Liver (tissue), 9 donors: ENCODE data around the gene MAPKAPK2. TPM values are rescaled to one million over a fixed set of nuclear protein-coding genes. Genes with fewer than 3 reads are reported as not detected.
"Not testable (repeated sequence)": the region's sequence is repeated elsewhere in the genome, so short reads cannot be mapped to it uniquely, and the experiment has no call there.

ENCODE experiments used
- DNase-seq: peaks from one replicate; pipeline ENCODE4 v3.0.0-alpha.2; 2017; ENCODE audit warnings: low spot score
- H3K27ac ChIP-seq, 2 donors: one replicate each; pipeline ENCODE4 v1.7.0; 2013; ENCODE audit warnings: inconsistent platforms in 2 of 2, low read length in 2 of 2, control low read depth in 1 of 2, low read depth in 1 of 2, mild to moderate bottlenecking in 1 of 2
- H3K27me3 ChIP-seq, 4 donors: one replicate each; pipeline versions ENCODE4 v1.6.1 to v1.7.0; 2013; ENCODE audit warnings: low read length in 3 of 4, inconsistent platforms in 1 of 4, mild to moderate bottlenecking in 1 of 4, moderate library complexity in 1 of 4; ENCODE audit not compliant: control insufficient read depth in 4 of 4, insufficient read depth in 4 of 4
- H3K36me3 ChIP-seq, 4 donors: one replicate each; pipeline versions ENCODE4 v1.6.1 to v1.7.0; 2013; ENCODE audit warnings: low read length in 3 of 4, mild to moderate bottlenecking in 3 of 4, low read depth in 1 of 4, moderate library complexity in 1 of 4; ENCODE audit not compliant: control insufficient read depth in 4 of 4, insufficient read depth in 3 of 4
- H3K4me1 ChIP-seq, 4 donors: one replicate each; pipeline versions ENCODE4 v1.6.1 to v1.7.0; 2013; ENCODE audit warnings: low read length in 3 of 4, mild to moderate bottlenecking in 3 of 4, moderate library complexity in 1 of 4; ENCODE audit not compliant: control insufficient read depth in 4 of 4, insufficient read depth in 4 of 4
- H3K4me3 ChIP-seq, 3 donors: one replicate each; pipeline versions ENCODE4 v1.6.1 to v1.7.0; 2013; ENCODE audit warnings: low read length in 3 of 3, control low read depth in 1 of 3, low read depth in 1 of 3, mild to moderate bottlenecking in 1 of 3
- H3K9ac ChIP-seq, 2 donors: one replicate each; pipeline ENCODE4 v1.7.0; 2013; ENCODE audit warnings: low read length in 2 of 2, mild to moderate bottlenecking in 2 of 2, moderate library complexity in 2 of 2, control low read depth in 1 of 2, low read depth in 1 of 2
- H3K9me3 ChIP-seq, 4 donors: one replicate each; pipeline versions ENCODE4 v1.6.1 to v1.7.0; 2013; ENCODE audit warnings: low read length in 3 of 4; ENCODE audit not compliant: control insufficient read depth in 4 of 4
- EGR1 ChIP-seq, 2 donors: IDR thresholded peaks; 2 replicates each; pipeline ENCODE4 v1.6.1; 2016 to 2018; ENCODE audit warnings: antibody characterized with exemption in 2 of 2, low read depth in 2 of 2
- FOXA2 ChIP-seq: IDR thresholded peaks from 2 replicates; pipeline ENCODE4 v1.6.1; 2016; ENCODE audit warnings: antibody characterized with exemption
- GABPA ChIP-seq, 2 donors: IDR thresholded peaks in 1 of 2; conservative IDR thresholded peaks in 1 of 2; 2 replicates each; pipeline ENCODE4 v1.6.1; 2016; ENCODE audit warnings: antibody characterized with exemption in 2 of 2, mild to moderate bottlenecking in 1 of 2, moderate library complexity in 1 of 2
- HNF4A ChIP-seq, 2 donors: conservative IDR thresholded peaks; 2 replicates each; pipeline ENCODE4 v1.6.1; 2016; ENCODE audit warnings: antibody characterized with exemption in 2 of 2, mild to moderate bottlenecking in 2 of 2
- HNF4G ChIP-seq: IDR thresholded peaks from 2 replicates; pipeline ENCODE4 v1.6.1; 2016; ENCODE audit warnings: antibody characterized with exemption
- NR2F2 ChIP-seq: IDR thresholded peaks from 2 replicates; pipeline ENCODE4 v1.6.1; 2016; ENCODE audit warnings: antibody characterized with exemption
- RAD21 ChIP-seq, 2 donors: IDR thresholded peaks; 2 replicates each; pipeline ENCODE4 v1.6.1; 2016; ENCODE audit warnings: antibody characterized with exemption in 2 of 2, mild to moderate bottlenecking in 2 of 2
- REST ChIP-seq: IDR thresholded peaks from 2 replicates; pipeline ENCODE4 v1.6.1; 2016; ENCODE audit warnings: antibody characterized with exemption, mild to moderate bottlenecking
- RXRA ChIP-seq, 2 donors: IDR thresholded peaks; 2 replicates each; pipeline ENCODE4 v1.6.1; 2017 to 2018; ENCODE audit warnings: antibody characterized with exemption in 2 of 2, mild to moderate bottlenecking in 1 of 2
- SP1 ChIP-seq: IDR thresholded peaks from 2 replicates; pipeline ENCODE4 v1.6.1; 2018; ENCODE audit warnings: antibody characterized with exemption, mild to moderate bottlenecking
- YY1 ChIP-seq: IDR thresholded peaks from 2 replicates; pipeline ENCODE4 v1.6.1; 2016; ENCODE audit warnings: antibody characterized with exemption, mild to moderate bottlenecking
- ZBTB33 ChIP-seq: IDR thresholded peaks from 2 replicates; pipeline ENCODE4 v1.6.1; 2016; ENCODE audit warnings: antibody characterized with exemption
- WGBS: extraction: QIAGEN DNeasy Blood & Tissue Kit; methylation state at CpG from one replicate; pipeline ENCODE4 v1.1.7; 2013; 5-methylcytosine and 5-hydroxymethylcytosine counted together
- polyA plus RNA-seq, 2 donors: library from polyadenylated mRNA; stranded (reverse) in 1 of 2; unstranded in 1 of 2; fragments of 200-250 nt in 1 of 2; fragments of >200 nt in 1 of 2; fragmentation: Nextera tagmentation in 1 of 2; extraction: Ambion mirVana in 1 of 2; gene quantifications; one replicate each; pipeline versions ENCODE4 v1.2.1 to v1.2.3, GENCODE V29; 2013 to 2015
- total RNA-seq, 2 donors: library from RNA; depleted of rRNA; stranded (reverse); fragments of >200 nt; gene quantifications; one replicate each; pipeline ENCODE4 v1.2.3, GENCODE V29; 2014
- TF ChIP-seq, protein P1 (sequence below): fragments of 150-350 bp; IDR thresholded peaks from 2 replicates; pipeline ENCODE4 v1.5.1; 2017; ENCODE audit warnings: improper control_type of control experiment, low read depth, low read length; ENCODE audit not compliant: missing input control
- TF ChIP-seq, protein P2 (sequence below): IDR thresholded peaks from 2 replicates; pipeline ENCODE4 v1.6.1; 2016; ENCODE audit warnings: antibody characterized with exemption
- TF ChIP-seq, protein P3 (sequence below): IDR thresholded peaks from 2 replicates; pipeline ENCODE4 v1.6.1; 2016; ENCODE audit warnings: antibody characterized with exemption
- donor health status: healthy.
- donor health status: healthy.
- donor health status: healthy.
- donor health status: healthy.
- donor health status: healthy.

Gene MAPKAPK2
- total and polyA plus RNA-seq, 4 donors: 7.5 to 24.5 (median 14.7) TPM

- peaks cover 0 to 1% (median 0%) of the 10 kb centered on the region in 4 donors for H3K4me1 ChIP-seq
- peaks cover 0 to 2% (median 0%) of the 10 kb centered on the region in 4 donors for H3K27me3 ChIP-seq
- H3K4me3 ChIP-seq: no peak overlapping the region
- H3K36me3 ChIP-seq: no peaks in the 10 kb centered on the region
- DNase-seq: no peak
- no peak overlapping the region for H3K27ac ChIP-seq
- peaks cover 0 to 2% (median 0%) of the 10 kb centered on the region in 4 donors for H3K9me3 ChIP-seq
- no peak overlapping the region for H3K9ac ChIP-seq
- TF ChIP-seq YY1 (no peak), RXRA (IDR thresholded peaks at IDR 0.05) (no peak), HNF4G (no peak), HNF4A (conservative IDR thresholded peaks at IDR 0.05) (no peak), NR2F2 (no peak), REST (no peak), GABPA (IDR thresholded peaks at IDR 0.05 in 1 of 2, conservative IDR thresholded peaks at IDR 0.05 in 1 of 2) (no peak), FOXA2 (no peak), ZBTB33 (no peak), RAD21 (IDR thresholded peaks at IDR 0.05) (no peak), EGR1 (IDR thresholded peaks at IDR 0.05; ENCODE audit: low read depth in 2 of 2) (no peak), SP1 (no peak)
- TF ChIP-seq, protein P1, sequence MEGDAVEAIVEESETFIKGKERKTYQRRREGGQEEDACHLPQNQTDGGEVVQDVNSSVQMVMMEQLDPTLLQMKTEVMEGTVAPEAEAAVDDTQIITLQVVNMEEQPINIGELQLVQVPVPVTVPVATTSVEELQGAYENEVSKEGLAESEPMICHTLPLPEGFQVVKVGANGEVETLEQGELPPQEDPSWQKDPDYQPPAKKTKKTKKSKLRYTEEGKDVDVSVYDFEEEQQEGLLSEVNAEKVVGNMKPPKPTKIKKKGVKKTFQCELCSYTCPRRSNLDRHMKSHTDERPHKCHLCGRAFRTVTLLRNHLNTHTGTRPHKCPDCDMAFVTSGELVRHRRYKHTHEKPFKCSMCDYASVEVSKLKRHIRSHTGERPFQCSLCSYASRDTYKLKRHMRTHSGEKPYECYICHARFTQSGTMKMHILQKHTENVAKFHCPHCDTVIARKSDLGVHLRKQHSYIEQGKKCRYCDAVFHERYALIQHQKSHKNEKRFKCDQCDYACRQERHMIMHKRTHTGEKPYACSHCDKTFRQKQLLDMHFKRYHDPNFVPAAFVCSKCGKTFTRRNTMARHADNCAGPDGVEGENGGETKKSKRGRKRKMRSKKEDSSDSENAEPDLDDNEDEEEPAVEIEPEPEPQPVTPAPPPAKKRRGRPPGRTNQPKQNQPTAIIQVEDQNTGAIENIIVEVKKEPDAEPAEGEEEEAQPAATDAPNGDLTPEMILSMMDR: no peak
- TF ChIP-seq, protein P2, sequence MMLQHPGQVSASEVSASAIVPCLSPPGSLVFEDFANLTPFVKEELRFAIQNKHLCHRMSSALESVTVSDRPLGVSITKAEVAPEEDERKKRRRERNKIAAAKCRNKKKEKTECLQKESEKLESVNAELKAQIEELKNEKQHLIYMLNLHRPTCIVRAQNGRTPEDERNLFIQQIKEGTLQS: no peak
- TF ChIP-seq, protein P3, sequence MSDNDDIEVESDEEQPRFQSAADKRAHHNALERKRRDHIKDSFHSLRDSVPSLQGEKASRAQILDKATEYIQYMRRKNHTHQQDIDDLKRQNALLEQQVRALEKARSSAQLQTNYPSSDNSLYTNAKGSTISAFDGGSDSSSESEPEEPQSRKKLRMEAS: no peak
- WGBS: 82% methylated on average over 6 of the region's 6 CpGs
Observed at GRCh38 chr1:206761159-206761768, 76.6 kb downstream of the MAPKAPK2 start.

DNA sequence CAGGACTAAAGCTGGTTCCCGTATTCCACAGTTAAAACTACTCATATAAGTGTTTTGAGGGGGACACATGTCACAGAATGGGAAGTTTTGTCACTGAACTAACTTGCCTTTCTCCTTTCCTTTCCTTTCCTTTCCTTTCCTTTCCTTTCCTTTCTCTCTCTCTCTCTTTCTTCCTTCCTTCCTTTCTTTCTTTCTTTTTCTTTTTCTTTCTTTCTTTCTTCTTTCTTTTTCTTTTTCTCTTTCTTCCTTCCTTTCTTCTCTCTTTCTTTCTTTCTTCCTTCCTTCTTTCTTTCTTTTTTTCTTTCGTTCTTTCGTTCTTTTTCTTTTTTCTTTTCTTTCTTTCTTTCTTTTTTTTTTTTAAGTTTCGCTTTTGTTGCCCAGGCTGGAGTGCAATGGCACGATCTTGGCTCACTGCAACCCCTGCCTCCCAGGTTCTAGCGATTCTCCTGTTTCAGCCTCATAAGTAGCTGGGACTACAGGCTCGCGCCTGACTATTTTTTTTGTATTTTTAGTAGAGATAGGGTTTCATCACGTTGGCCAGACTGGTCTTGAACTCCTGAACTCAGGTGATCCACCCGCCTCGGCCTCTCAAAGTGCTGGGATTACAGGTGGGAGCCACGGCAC, 78.1 kb downstream of the MAPKAPK2 start:
- H3K27ac ChIP-seq, H3K27me3 ChIP-seq, H3K36me3 ChIP-seq, H3K4me3 ChIP-seq, DNase-seq, H3K9me3 ChIP-seq, H3K4me1 ChIP-seq, H3K9ac ChIP-seq: not testable (repeated sequence)
- 89% methylated on average over 12 of the region's 12 CpGs for WGBS

- not testable (repeated sequence) for DNase-seq, H3K4me1 ChIP-seq, H3K9ac ChIP-seq, H3K4me3 ChIP-seq, H3K27ac ChIP-seq, H3K36me3 ChIP-seq, H3K27me3 ChIP-seq, H3K9me3 ChIP-seq
- WGBS: 98% methylated on average over 1 of the region's 1 CpG
Observed at GRCh38 chr1:206765771-206766170, 81.1 kb downstream of the MAPKAPK2 start.
